GM18526 (cell line): ENCODE results near the gene NAGLU.
A peak's percentile ranks its signal among the peaks of the same experiment; 100 is the strongest.

ENCODE experiments used
- POLR2A ChIP-seq: IDR thresholded peaks from 3 replicates; pipeline ENCODE4 v1.6.1; 2011; ENCODE audit not compliant: insufficient read length; ENCODE audit errors: extremely low read depth

The NAGLU gene

GRCh38 chr17:42536048-42536371, at the start of gene NAGLU:
Gene NAGLU (plus strand): TSS chr17:42536241. CDS start chr17:42536273, 32 bp downstream.
- peak; percentile 77 for TF ChIP-seq POLR2A

GRCh38 chr17:42488032-42488431, 48.0 kb upstream of the NAGLU start:
- TF ChIP-seq POLR2A: no peak

- TF ChIP-seq POLR2A: no peak
Measured at GRCh38 chr17:42493319-42493718, 42.7 kb upstream of the NAGLU start.

- no peak for TF ChIP-seq POLR2A
Measured at GRCh38 chr17:42494673-42495072, 41.4 kb upstream of the NAGLU start.

- TF ChIP-seq POLR2A: no peak
Measured at GRCh38 chr17:42498828-42499227, 37.2 kb upstream of the NAGLU start.

GRCh38 chr17:42502091-42502490, 34.0 kb upstream of the NAGLU start:
- no peak for TF ChIP-seq POLR2A

GRCh38 chr17:42502926-42503325, 33.1 kb upstream of the NAGLU start:
- no peak for TF ChIP-seq POLR2A

GRCh38 chr17:42507671-42508070, 28.4 kb upstream of the NAGLU start:
- TF ChIP-seq POLR2A: no peak

- TF ChIP-seq POLR2A: no peak
Measured at GRCh38 chr17:42508426-42509165, 27.4 kb upstream of the NAGLU start.

- TF ChIP-seq POLR2A: no peak
Measured at GRCh38 chr17:42509409-42509808, 26.6 kb upstream of the NAGLU start.

GRCh38 chr17:42509841-42510240, 26.2 kb upstream of the NAGLU start:
- TF ChIP-seq POLR2A: no peak

- no peak for TF ChIP-seq POLR2A
Measured at GRCh38 chr17:42512246-42512645, 23.8 kb upstream of the NAGLU start.

GRCh38 chr17:42512733-42513251, 23.2 kb upstream of the NAGLU start:
- no peak for TF ChIP-seq POLR2A

- TF ChIP-seq POLR2A: no peak
Measured at GRCh38 chr17:42513686-42514085, 22.4 kb upstream of the NAGLU start.

GRCh38 chr17:42514279-42514678, 21.8 kb upstream of the NAGLU start:
- no peak for TF ChIP-seq POLR2A

- TF ChIP-seq POLR2A: no peak
Measured at GRCh38 chr17:42514867-42515266, 21.2 kb upstream of the NAGLU start.

- TF ChIP-seq POLR2A: no peak
Measured at GRCh38 chr17:42517516-42517915, 18.5 kb upstream of the NAGLU start.

GRCh38 chr17:42518046-42518754, 17.8 kb upstream of the NAGLU start:
- TF ChIP-seq POLR2A: no peak
